HepG2 (cell line): ENCODE results near the gene FLAD1. TPM values are rescaled to one million over a fixed set of nuclear protein-coding genes. Genes with fewer than 3 reads are reported as not detected.
A peak's percentile ranks its signal among the peaks of the same experiment; 100 is the strongest.

Experiments
- ARID2 ChIP-seq: sonication (generic); formaldehyde crosslinking; IDR thresholded peaks from 2 replicates; pipeline ENCODE4 v1.8.1; 2022; ENCODE audit warnings: mild to moderate bottlenecking, missing genetic modification reagents, borderline replicate concordance
- CHCHD3 ChIP-seq: sonication (generic); formaldehyde crosslinking; IDR thresholded peaks from 2 replicates; pipeline ENCODE4 v1.8.0; 2022; ENCODE audit warnings: mild to moderate bottlenecking, missing genetic modification reagents, moderate library complexity
- CHD2 ChIP-seq: IDR thresholded peaks from 2 replicates; pipeline ENCODE4 v1.6.1; 2011; ENCODE audit warnings: low read depth, low read length, improper control_type of control experiment
- DNMT1 ChIP-seq: sonication (generic); formaldehyde crosslinking; IDR thresholded peaks from 2 replicates; pipeline ENCODE4 v1.5.1; 2020; ENCODE audit warnings: mild to moderate bottlenecking, missing genetic modification reagents
- ELF1 ChIP-seq: sonication (generic); formaldehyde crosslinking; IDR thresholded peaks from 2 replicates; pipeline ENCODE4 v1.4.0; 2020; ENCODE audit warnings: missing genetic modification reagents
- MIXL1 ChIP-seq: IDR thresholded peaks from 2 replicates; pipeline ENCODE4 v1.6.1; 2016
- NFYC ChIP-seq: IDR thresholded peaks from 2 replicates; pipeline ENCODE4 v1.6.1; 2016; ENCODE audit warnings: missing genetic modification reagents, missing compliant biosample characterization
- PCBP2 ChIP-seq: fragments of 200-400 bp; formaldehyde crosslinking; optimal IDR thresholded peaks from 2 replicates; pipeline ENCODE3; 2018; ENCODE audit warnings: low read length, low read depth; ENCODE audit not compliant: poor library complexity, severe bottlenecking
- PLSCR1 ChIP-seq: sonication (generic); formaldehyde crosslinking; IDR thresholded peaks from 2 replicates; pipeline ENCODE4 v1.5.0; 2020; ENCODE audit warnings: missing genetic modification reagents, mild to moderate bottlenecking, borderline replicate concordance
- WIZ ChIP-seq: sonication (generic); formaldehyde crosslinking; IDR thresholded peaks from 2 replicates; pipeline ENCODE4 v1.5.1; 2020; ENCODE audit warnings: mild to moderate bottlenecking, missing genetic modification reagents
- ZBTB7B ChIP-seq: sonication (generic); formaldehyde crosslinking; IDR thresholded peaks from 2 replicates; pipeline ENCODE4 v1.4.0; 2020; ENCODE audit warnings: missing genetic modification reagents
- ZNF205 ChIP-seq: IDR thresholded peaks from 2 replicates; pipeline ENCODE4 v1.6.1; 2018; ENCODE audit warnings: missing biosample characterization, missing genetic modification reagents
- ZNF225 ChIP-seq: sonication (generic); formaldehyde crosslinking; IDR thresholded peaks from 2 replicates; pipeline ENCODE4 v1.4.0; 2020; ENCODE audit warnings: mild to moderate bottlenecking, missing genetic modification reagents
- ZNF235 ChIP-seq: sonication (generic); formaldehyde crosslinking; IDR thresholded peaks from 2 replicates; pipeline ENCODE4 v1.8.1; 2023; ENCODE audit warnings: mild to moderate bottlenecking, missing genetic modification reagents, borderline replicate concordance
- ZNF441 ChIP-seq: sonication (generic); formaldehyde crosslinking; IDR thresholded peaks from 2 replicates; pipeline ENCODE4 v1.7.0; 2021; ENCODE audit warnings: missing genetic modification reagents, borderline replicate concordance
- ZNF564 ChIP-seq: sonication (generic); formaldehyde crosslinking; IDR thresholded peaks from 2 replicates; pipeline ENCODE4 v1.8.1; 2023; ENCODE audit warnings: mild to moderate bottlenecking, missing genetic modification reagents
- ZNF574 ChIP-seq: sonication (generic); formaldehyde crosslinking; IDR thresholded peaks from 2 replicates; pipeline ENCODE4 v1.4.0; 2020; ENCODE audit warnings: missing genetic modification reagents
- ZNF773 ChIP-seq: sonication (generic); formaldehyde crosslinking; IDR thresholded peaks from 2 replicates; pipeline ENCODE4 v1.4.0; 2020; ENCODE audit warnings: missing genetic modification reagents, borderline replicate concordance
- ZNF792 ChIP-seq: IDR thresholded peaks from 2 replicates; pipeline ENCODE4 v1.6.1; 2016
- polyA plus RNA-seq, 8 experiments: library from polyadenylated mRNA; depleted of rRNA in 3 of 8; stranded (reverse) in 7 of 8; unstranded in 1 of 8; fragments of >200 nt; fragmentation: Illumina TruSeq in 4 of 8; extraction: Trizol in 4 of 8; gene quantifications; 2 replicates each; pipeline versions ENCODE4 v1.2.1 to v1.2.3, GENCODE V29; 2011 to 2016; ENCODE audit warnings: low read depth in 4 of 8, missing spikeins in 1 of 8, mixed read lengths in 1 of 8; ENCODE audit not compliant: insufficient read depth in 1 of 8
- total RNA-seq, 5 experiments: library from RNA; depleted of rRNA; stranded (reverse); fragments of >200 nt; fragmentation: Illumina TruSeq; extraction: Trizol; gene quantifications; 2 replicates each; pipeline ENCODE4 v1.2.3, GENCODE V29; 2016; ENCODE audit warnings: low read depth in 1 of 5
- TF ChIP-seq, protein P1 (sequence below): sonication (generic); formaldehyde crosslinking; IDR thresholded peaks from 2 replicates; pipeline ENCODE4 v1.5.1; 2020; ENCODE audit warnings: missing genetic modification reagents, mild to moderate bottlenecking, borderline replicate concordance
- TF ChIP-seq, protein P2 (sequence below): IDR thresholded peaks from 2 replicates; pipeline ENCODE4 v1.6.1; 2016; ENCODE audit warnings: mild to moderate bottlenecking
- TF ChIP-seq, protein P3 (sequence below): IDR thresholded peaks from 2 replicates; pipeline ENCODE4 v1.6.1; 2016; ENCODE audit warnings: low read depth, borderline replicate concordance

The FLAD1 gene
- total and polyA plus RNA-seq, 2 of the 13 experiments (the other 11 are each of a cell fraction or from before 2014, with no cell fraction given), result 25.9 to 32.8 TPM

- TF ChIP-seq WIZ (CRISPR knock-in tag), result no peak
- TF ChIP-seq, protein P1, sequence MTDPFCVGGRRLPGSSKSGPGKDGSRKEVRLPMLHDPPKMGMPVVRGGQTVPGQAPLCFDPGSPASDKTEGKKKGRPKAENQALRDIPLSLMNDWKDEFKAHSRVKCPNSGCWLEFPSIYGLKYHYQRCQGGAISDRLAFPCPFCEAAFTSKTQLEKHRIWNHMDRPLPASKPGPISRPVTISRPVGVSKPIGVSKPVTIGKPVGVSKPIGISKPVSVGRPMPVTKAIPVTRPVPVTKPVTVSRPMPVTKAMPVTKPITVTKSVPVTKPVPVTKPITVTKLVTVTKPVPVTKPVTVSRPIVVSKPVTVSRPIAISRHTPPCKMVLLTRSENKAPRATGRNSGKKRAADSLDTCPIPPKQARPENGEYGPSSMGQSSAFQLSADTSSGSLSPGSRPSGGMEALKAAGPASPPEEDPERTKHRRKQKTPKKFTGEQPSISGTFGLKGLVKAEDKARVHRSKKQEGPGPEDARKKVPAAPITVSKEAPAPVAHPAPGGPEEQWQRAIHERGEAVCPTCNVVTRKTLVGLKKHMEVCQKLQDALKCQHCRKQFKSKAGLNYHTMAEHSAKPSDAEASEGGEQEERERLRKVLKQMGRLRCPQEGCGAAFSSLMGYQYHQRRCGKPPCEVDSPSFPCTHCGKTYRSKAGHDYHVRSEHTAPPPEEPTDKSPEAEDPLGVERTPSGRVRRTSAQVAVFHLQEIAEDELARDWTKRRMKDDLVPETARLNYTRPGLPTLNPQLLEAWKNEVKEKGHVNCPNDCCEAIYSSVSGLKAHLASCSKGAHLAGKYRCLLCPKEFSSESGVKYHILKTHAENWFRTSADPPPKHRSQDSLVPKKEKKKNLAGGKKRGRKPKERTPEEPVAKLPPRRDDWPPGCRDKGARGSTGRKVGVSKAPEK (CRISPR knock-in tag), result no peak
- TF ChIP-seq, protein P2, sequence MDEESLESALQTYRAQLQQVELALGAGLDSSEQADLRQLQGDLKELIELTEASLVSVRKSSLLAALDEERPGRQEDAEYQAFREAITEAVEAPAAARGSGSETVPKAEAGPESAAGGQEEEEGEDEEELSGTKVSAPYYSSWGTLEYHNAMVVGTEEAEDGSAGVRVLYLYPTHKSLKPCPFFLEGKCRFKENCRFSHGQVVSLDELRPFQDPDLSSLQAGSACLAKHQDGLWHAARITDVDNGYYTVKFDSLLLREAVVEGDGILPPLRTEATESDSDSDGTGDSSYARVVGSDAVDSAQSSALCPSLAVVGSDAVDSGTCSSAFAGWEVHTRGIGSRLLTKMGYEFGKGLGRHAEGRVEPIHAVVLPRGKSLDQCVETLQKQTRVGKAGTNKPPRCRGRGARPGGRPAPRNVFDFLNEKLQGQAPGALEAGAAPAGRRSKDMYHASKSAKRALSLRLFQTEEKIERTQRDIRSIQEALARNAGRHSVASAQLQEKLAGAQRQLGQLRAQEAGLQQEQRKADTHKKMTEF (CRISPR knock-in tag), result peak; percentile 93
- TF ChIP-seq, protein P3, sequence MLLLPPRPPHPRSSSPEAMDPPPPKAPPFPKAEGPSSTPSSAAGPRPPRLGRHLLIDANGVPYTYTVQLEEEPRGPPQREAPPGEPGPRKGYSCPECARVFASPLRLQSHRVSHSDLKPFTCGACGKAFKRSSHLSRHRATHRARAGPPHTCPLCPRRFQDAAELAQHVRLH (CRISPR knock-in tag), result 0 out of 2 replicates have a peak, but pooled peaks have one; percentile 78
- peak; percentile 94 for TF ChIP-seq ZBTB7B (CRISPR knock-in tag)
- TF ChIP-seq ZNF564 (CRISPR knock-in tag), result no peak; the same call in 1 of the 2 replicates
- 0 out of 2 replicates have a peak, but pooled peaks have one; percentile 73 for TF ChIP-seq CHCHD3
- TF ChIP-seq CHD2, result peak; percentile 42; the same call in 1 of the 2 replicates
- no peak for TF ChIP-seq ZNF773
- no peak for TF ChIP-seq DNMT1
- TF ChIP-seq ELF1 (CRISPR knock-in tag), result peak; percentile 54
- TF ChIP-seq ZNF574 (CRISPR knock-in tag), result peak; percentile 71
- no peak; the same call in 1 of the 2 replicates for TF ChIP-seq PLSCR1 (CRISPR knock-in tag)
- TF ChIP-seq ZNF792 (CRISPR knock-in tag), result peak; percentile 68; the same call in 1 of the 2 replicates
- TF ChIP-seq NFYC (CRISPR knock-in tag), result no peak
- TF ChIP-seq ARID2 (CRISPR knock-in tag), result peak; percentile 83; the same call in 1 of the 2 replicates
- peak; percentile 75; the same call in 1 of the 2 replicates for TF ChIP-seq MIXL1 (CRISPR knock-in tag)
- TF ChIP-seq ZNF225 (CRISPR knock-in tag), result no peak; the same call in 1 of the 2 replicates
- TF ChIP-seq ZNF441, result peak; percentile 37; the same call in 1 of the 2 replicates
- peak; percentile 46; the same call in 1 of the 2 replicates for TF ChIP-seq ZNF235 (CRISPR knock-in tag)
- TF ChIP-seq PCBP2, result peak; percentile 62
- TF ChIP-seq ZNF205 (CRISPR knock-in tag), result peak; percentile 86
Observed at GRCh38 chr1:155000726-155001424, 17.7 kb downstream of the FLAD1 start (continued).
